NCI-H2196 treated with DMSO at 0.1 percent for 48 hours (cell line): ENCODE results near the gene CHFR.
"Not testable (repeated sequence)": the region's sequence is repeated elsewhere in the genome, so short reads cannot be mapped to it uniquely, and the experiment has no call there.

Experiments
- DNase-seq: peaks from one replicate; lab custom pipeline; 2025; ENCODE audit not compliant: unreplicated experiment; lab: John Stamatoyannopoulos, UW

CHFR gene

GRCh38 chr12:132874620-132875019 is 12.8 kb downstream of the CHFR start:
- DNase-seq, result not testable (repeated sequence)

- DNase-seq, result no peak
Observed at GRCh38 chr12:132874175-132874574, 13.2 kb downstream of the CHFR start.

DNA sequence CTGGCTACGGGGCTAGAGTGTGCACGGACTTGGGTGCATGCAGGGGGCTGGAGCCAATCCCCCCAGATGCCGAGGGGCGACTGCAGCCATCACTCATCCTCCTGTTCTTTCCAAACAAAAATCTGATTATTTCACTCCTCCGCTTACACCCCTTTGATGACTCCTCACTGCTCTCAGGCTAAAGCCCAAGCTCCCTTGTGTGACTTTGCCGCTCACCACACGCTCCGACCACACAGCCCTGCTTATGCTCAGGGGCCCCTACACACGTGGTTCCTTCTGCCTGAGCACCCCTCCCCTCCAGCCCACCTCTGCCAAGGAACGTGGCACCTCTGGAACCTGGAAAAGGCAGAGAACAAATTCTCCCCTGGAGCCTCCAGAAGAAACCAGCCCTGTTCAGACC is 13.7 kb downstream of the CHFR start:
- DNase-seq, result no peak

- no peak for DNase-seq
Observed at GRCh38 chr12:132872975-132873421, 14.4 kb downstream of the CHFR start.

DNA sequence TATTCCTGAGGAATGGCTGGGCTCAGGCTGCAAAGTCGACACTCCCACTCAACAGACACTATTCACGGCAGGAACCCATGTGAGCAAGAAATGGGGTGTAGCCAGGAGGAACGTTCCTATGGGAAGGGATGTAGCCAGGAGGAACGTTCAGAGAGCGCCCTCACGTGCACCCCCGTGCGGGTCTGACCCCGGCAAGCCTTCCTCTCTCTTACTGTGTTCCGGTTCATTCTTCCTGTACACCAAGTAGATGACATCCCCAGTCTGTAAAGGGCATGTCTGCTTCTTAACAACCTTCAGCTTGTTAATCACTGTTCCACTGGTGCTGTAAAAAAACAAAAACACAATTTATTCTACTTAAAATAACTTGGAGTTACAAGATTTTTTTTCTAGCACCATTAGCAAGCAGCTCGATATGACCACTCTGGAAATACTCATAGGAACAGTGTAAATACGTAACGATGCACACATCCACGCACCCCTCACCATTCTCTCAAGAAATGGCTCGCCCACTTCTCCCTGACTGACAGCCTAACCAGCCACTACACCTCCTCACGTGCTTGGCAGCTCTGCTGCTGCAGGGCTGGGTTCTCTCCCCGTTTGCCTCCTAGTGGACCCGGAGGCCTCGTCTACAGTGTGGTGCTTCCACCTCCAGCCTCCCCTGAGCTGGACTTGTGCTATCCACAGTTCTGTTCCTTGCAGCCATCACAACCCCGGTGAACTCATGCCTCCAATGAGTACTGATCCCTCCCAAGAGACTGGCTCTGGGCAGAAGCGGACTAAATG is 15.1 kb downstream of the CHFR start:
- no peak for DNase-seq

GRCh38 chr12:132869551-132869950 is 17.9 kb downstream of the CHFR start:
- DNase-seq, result no peak

GRCh38 chr12:132866251-132866828 is 21.1 kb downstream of the CHFR start:
- DNase-seq, result no peak

- no peak for DNase-seq
Observed at GRCh38 chr12:132861558-132861957, 25.8 kb downstream of the CHFR start.

GRCh38 chr12:132858718-132859266 is 28.6 kb downstream of the CHFR start:
- no peak for DNase-seq

GRCh38 chr12:132857019-132857418 is 30.4 kb downstream of the CHFR start:
- DNase-seq, result not testable (repeated sequence)

DNA sequence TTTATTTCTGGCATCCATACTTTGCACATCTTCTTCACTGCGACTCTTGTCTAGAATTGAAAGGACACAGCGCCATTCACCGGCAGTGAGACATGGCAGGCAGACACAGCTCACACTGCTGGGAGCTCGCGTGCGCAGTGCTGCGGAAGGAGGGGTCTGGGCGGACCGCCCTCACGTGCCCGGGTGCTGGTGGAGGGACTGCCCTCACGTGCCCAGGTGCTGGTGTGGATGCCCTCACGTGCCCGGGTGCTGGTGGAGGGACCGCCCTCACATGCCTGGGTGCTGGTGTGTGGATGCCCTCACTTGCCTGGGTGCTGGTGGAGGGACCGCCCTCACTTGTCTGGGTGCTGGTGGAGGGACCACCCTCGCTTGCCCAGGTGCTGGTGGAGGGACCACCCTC is 30.8 kb downstream of the CHFR start:
- DNase-seq, result no peak

DNA sequence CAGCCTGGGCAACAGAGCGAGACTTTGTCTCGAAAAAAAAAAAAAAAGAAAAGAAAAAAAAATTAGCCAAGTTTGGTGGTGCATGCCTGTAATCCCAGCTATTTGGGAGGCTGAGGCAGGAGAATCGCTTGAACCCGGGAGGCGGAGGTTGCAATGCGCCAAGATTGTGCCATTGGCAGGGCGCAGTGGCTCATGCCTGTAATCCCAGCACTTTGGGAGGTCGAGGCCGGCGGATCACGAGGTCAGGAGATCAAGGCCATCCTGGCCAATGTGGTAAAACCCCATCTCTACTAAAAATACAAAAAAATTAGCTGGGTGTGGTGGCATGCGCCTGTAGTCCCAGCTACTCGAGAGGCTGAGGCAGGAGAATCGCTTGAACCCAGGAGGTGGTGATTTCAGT is 32.2 kb downstream of the CHFR start:
- not testable (repeated sequence) for DNase-seq

DNA sequence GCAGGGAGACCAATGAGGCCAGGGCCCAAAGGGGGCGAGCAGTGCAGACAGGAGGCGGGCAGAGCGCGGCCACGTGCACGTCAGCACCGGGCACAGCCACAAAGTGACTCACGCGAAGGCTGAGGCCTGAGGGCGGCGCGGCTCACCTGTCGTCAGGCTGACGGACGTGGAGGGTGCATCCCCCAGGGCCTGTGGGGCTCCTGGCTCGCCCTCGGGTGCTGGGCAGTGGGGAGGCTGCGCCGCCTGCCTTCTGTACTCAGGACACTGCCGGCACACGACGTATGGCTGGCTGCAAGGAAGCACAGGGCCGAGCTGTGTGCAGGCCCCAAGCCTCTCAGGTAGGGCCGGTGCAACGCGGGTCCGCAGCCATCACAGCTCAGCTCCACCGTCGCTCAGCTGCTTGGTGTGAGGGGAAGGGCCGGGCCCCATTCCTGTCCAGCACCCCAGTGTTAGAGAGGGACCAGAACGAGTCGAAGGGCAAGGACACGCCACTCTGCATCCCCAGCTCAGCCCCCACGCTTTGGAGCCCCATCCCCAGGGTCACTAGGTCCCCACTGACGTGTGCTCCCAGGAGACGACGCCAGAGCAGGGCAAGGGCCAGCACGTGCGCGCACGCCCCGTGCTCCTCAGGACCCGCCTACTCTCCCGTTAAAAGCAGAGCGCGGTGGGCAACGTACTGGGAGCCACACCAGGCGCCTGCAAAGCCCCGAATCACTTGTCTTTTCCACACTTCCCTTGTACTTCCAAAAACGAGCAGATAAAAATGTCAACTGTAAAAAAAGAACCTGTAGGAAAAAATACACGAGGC is 33.9 kb downstream of the CHFR start:
- no peak for DNase-seq

- no peak for DNase-seq
Observed at GRCh38 chr12:132852496-132852895, 34.9 kb downstream of the CHFR start.

GRCh38 chr12:132851465-132851864 is 35.9 kb downstream of the CHFR start:
- DNase-seq, result no peak

GRCh38 chr12:132850291-132850690 is 37.1 kb downstream of the CHFR start:
- DNase-seq, result no peak

DNA sequence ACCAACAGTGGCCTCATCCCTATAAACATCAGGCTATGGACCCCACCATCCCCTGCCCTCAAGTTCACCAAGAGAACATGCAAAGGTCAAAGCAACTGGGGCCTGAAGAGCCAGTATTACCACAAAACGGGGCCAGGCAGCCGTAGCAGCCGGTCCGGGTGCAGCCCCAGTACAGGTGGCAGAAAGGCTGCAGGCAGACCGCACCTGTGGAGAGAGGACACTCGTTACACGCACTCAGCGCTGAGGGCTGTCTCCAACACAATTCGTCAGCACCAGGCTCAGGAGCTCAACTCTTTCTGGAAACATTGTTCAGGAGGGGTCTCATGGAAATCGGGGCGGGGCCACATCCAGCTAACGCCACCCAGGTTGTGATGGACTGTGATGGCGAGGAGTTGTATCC is 38.9 kb downstream of the CHFR start:
- no peak for DNase-seq

DNA sequence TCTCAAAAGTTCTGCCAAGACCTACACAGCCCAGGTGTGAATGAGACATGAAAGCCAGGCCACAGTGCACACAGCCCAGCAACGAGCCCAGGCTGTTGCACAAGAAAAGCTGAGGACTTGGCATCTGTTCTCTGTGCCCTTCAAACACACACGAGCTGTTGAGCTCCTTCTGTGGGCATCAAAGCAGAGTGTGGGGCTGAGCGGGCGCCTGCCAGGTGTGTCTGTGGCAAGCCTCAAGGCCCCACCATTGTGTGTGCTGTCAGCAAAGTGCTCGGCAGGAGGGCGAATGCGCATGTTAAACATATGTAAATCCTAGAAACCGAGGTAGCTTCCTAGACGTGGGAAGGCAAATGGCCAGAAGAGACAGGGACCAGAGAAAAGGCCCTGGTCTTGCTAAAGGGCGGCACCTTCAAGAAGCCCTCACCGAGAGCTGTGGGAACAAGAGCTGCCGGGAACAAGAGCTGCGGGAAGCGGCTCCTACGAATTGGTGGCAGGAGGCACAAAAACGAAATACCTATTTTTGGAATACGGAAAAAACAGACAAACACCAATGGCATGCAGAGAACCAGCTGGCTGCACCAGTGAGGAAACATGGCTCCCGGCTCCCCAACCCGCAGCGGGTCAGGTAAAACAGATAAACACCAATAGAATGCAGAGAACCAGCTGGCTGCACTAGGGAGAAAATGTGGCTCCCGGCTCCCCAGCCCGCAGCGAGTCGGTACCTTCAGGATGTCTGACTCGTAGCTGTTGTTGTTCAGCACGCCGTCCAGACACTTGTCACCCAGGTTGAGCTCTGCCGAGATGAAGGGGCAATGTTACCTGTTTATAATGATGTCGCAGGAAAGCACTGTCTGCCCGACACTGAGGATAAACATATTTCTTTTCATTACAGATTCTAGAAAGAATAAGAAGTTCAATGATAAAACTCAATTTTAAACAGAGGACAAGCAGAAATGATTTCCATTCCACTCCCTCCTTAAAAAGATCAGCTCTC is 39.7 kb downstream of the CHFR start:
- DNase-seq, result no peak

DNA sequence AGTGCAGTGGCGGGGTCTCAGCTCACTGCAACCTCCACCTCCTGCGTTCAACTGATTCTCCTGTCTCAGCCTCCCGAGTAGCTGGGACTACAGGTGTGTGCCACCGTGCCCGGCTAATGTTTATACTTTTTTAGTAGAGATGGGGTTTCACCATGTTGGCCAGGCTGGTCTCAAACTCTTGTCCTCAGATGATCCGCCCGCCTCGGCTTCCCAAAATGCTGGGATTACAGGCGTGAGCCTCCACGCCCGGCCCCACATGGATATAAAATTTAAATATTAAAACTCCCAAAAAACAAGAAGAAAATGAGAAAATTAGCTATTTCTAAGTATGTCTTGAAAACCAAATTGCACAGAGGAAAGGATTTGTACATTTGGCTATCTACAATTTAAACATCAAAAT is 42.7 kb downstream of the CHFR start:
- not testable (repeated sequence) for DNase-seq

DNA sequence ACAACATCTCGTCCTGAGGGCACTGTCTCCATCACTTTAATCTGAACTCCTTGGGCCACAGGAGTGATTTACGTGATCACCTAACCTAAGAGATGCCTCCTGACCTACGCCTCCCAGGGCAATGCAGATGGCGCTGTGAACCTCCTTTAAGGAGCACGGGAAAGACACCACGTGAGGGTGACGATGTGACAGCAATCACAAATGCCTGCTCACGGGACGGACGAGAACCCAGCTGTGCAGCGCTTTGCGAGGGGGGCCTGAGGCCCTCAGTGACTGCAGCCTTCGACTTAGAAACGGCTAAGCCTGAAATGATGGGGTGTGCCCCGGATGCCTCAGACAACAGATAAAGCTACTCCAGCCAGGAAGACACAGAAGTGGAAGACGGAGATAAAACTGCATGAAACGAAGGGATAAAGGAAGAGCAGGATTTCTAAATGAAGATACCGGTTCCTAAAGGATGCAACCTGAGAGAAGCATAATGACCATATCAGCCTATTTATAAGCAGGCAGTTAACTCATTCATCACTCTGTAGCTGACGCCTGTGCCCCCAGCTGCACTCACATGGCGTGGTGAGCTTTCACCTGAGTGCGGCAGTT is 44.9 kb downstream of the CHFR start:
- DNase-seq, result no peak
